Neural cell (in vitro differentiated cells): ENCODE data around the gene VPS37C. TPM values are rescaled to one million over a fixed set of nuclear protein-coding genes. Genes with fewer than 3 reads are reported as not detected.

Experiments used
- H2AFZ ChIP-seq: fragments of 200-600, 300-800 bp; sonication (generic), shearing (Covaris generic); 2 replicates; pipeline ENCODE4 v1.6.0; 2014; ENCODE audit warnings: low read depth, mild to moderate bottlenecking, antibody characterized with exemption, low read length, moderate library complexity
- H3F3A ChIP-seq: fragments of 200-600 bp; shearing (Covaris generic); 2 replicates; pipeline ENCODE4 v1.6.1; 2016; ENCODE audit warnings: mild to moderate bottlenecking, moderate library complexity, mixed read lengths, antibody characterized with exemption, low read length; ENCODE audit not compliant: insufficient read depth, poor library complexity, severe bottlenecking
- H3K27ac ChIP-seq: fragments of 200-600, 300-800 bp; sonication (generic), shearing (Covaris generic); 2 replicates; pipeline ENCODE4 v1.5.1; 2014; ENCODE audit warnings: mild to moderate bottlenecking, low read length, moderate library complexity
- H3K27me3 ChIP-seq: fragments of 300-800, 200-600 bp; sonication (generic), shearing (Covaris generic); 2 replicates; pipeline ENCODE4 v1.6.0; 2014; ENCODE audit warnings: mild to moderate bottlenecking, low read depth, low read length, moderate library complexity; ENCODE audit not compliant: insufficient read depth
- H3K36me3 ChIP-seq: fragments of 300-800, 200-600 bp; sonication (generic), shearing (Covaris generic); 2 replicates; pipeline ENCODE4 v1.5.1; 2014; ENCODE audit warnings: mild to moderate bottlenecking, antibody characterized with exemption, low read length, moderate library complexity; ENCODE audit not compliant: insufficient read depth
- H3K4me2 ChIP-seq: fragments of 300-800, 200-600 bp; sonication (generic), shearing (Covaris generic); 2 replicates; pipeline ENCODE4 v1.6.0; 2014; ENCODE audit warnings: mild to moderate bottlenecking, low read length
- H3K4me3 ChIP-seq: fragments of 300-800, 200-600 bp; sonication (generic), shearing (Covaris generic); 2 replicates; pipeline ENCODE4 v1.5.1; 2014; ENCODE audit warnings: mild to moderate bottlenecking, low read length, moderate library complexity
- H3K79me2 ChIP-seq: fragments of 200-600 bp; shearing (Covaris generic); replicated peaks from 2 replicates; pipeline ENCODE4 v1.6.0; 2014; ENCODE audit warnings: mild to moderate bottlenecking, low read length, moderate library complexity; ENCODE audit not compliant: insufficient read depth
- H3K9ac ChIP-seq: fragments of 300-800, 200-600 bp; sonication (generic), shearing (Covaris generic); 2 replicates; pipeline ENCODE4 v1.6.1; 2016; ENCODE audit warnings: mild to moderate bottlenecking, low read length, mixed read lengths
- H3K9me2 ChIP-seq: fragments of 200-600 bp; shearing (Covaris generic); 2 replicates; pipeline ENCODE4 v1.6.1; 2016; ENCODE audit warnings: mild to moderate bottlenecking, low read length, mixed read lengths; ENCODE audit not compliant: insufficient read depth
- H3K9me3 ChIP-seq: fragments of 200-600, 300-800 bp; sonication (generic), shearing (Covaris generic); 2 replicates; pipeline ENCODE4 v1.6.1; 2016; ENCODE audit warnings: mild to moderate bottlenecking, mixed run types, low read length, moderate library complexity, mixed read lengths
- H4K20me1 ChIP-seq: fragments of 200-600 bp; shearing (Covaris generic); 2 replicates; pipeline ENCODE4 v1.6.1; 2016; ENCODE audit warnings: mild to moderate bottlenecking, mixed run types; ENCODE audit not compliant: insufficient read depth
- CTCF ChIP-seq: fragments of 450-650 bp; IDR thresholded peaks from 2 replicates; pipeline ENCODE4 v1.5.1; 2014; ENCODE audit warnings: antibody characterized with exemption, mild to moderate bottlenecking, moderate library complexity; ENCODE audit not compliant: poor library complexity, severe bottlenecking
- EP300 ChIP-seq: fragments of 450-650 bp; conservative IDR thresholded peaks from 2 replicates; pipeline ENCODE4 v1.6.1; 2014; ENCODE audit warnings: antibody characterized with exemption, mild to moderate bottlenecking, moderate library complexity; ENCODE audit not compliant: poor library complexity, severe bottlenecking
- EZH2 ChIP-seq: fragments of 200-600, 300-800 bp; shearing (Covaris generic), sonication (generic); IDR thresholded peaks from 2 replicates; pipeline ENCODE4 v1.6.1; 2014; ENCODE audit warnings: antibody characterized with exemption, low read length, borderline replicate concordance, mild to moderate bottlenecking; ENCODE audit not compliant: insufficient read depth, poor library complexity, severe bottlenecking
- MXI1 ChIP-seq: fragments of 450-650 bp; conservative IDR thresholded peaks from 2 replicates; pipeline ENCODE4 v1.6.1; 2014; ENCODE audit warnings: antibody characterized with exemption, mild to moderate bottlenecking; ENCODE audit not compliant: poor library complexity, severe bottlenecking
- POLR2AphosphoS5 ChIP-seq: IDR thresholded peaks from 2 replicates; pipeline ENCODE4 v1.6.1; 2012
- RAD21 ChIP-seq: fragments of 450-650 bp; conservative IDR thresholded peaks from 2 replicates; pipeline ENCODE4 v1.6.1; 2014; ENCODE audit warnings: antibody characterized with exemption, mild to moderate bottlenecking, moderate library complexity
- REST ChIP-seq: IDR thresholded peaks from 2 replicates; pipeline ENCODE4 v1.6.1; 2012; ENCODE audit warnings: borderline replicate concordance
- SMC3 ChIP-seq: fragments of 450-650 bp; conservative IDR thresholded peaks from 2 replicates; pipeline ENCODE4 v1.6.1; 2014; ENCODE audit warnings: antibody characterized with exemption, mild to moderate bottlenecking, moderate library complexity; ENCODE audit not compliant: poor library complexity
- TAF1 ChIP-seq: IDR thresholded peaks from 2 replicates; pipeline ENCODE4 v1.6.1; 2012; ENCODE audit warnings: low read depth
- polyA plus RNA-seq: library from polyadenylated mRNA; depleted of rRNA; stranded (reverse); fragments of >200 nt; gene quantifications from 2 replicates; pipeline ENCODE4 v1.2.3, GENCODE V29; 2014

VPS37C gene
- polyA plus RNA-seq, 1 donor from 2014 or later, result 7.3 TPM

GRCh38 chr11:61104963-61105362 is 56.3 kb downstream of the VPS37C start:
- Histone ChIP-seq H3K9me2 (no peaks in the 10 kb centered on the region), H3K4me2 (no peak overlapping the region), H3K79me2 (no peaks in the 10 kb centered on the region), H3K9ac (no peak overlapping the region), H3K9me3 (no peaks in the 10 kb centered on the region), H2AFZ (no peak overlapping the region), H4K20me1 (no peaks in the 10 kb centered on the region), H3K27me3 (no peaks in the 10 kb centered on the region), H3K36me3 (no peaks in the 10 kb centered on the region), H3K27ac (no peak overlapping the region), H3F3A (no peaks in the 10 kb centered on the region), H3K4me3 (no peak overlapping the region)
- TF ChIP-seq REST (no peak), TAF1 (no peak), EZH2 (no peak), SMC3 (no peak), CTCF (no peak), EP300 (no peak), MXI1 (no peak), RAD21 (no peak), POLR2AphosphoS5 (no peak)

GRCh38 chr11:61103851-61104423 is 57.3 kb downstream of the VPS37C start:
- Histone ChIP-seq H2AFZ (no peak overlapping the region), H3K79me2 (no peaks in the 10 kb centered on the region), H3K9me3 (no peaks in the 10 kb centered on the region), H3K4me2 (no peak overlapping the region), H3K4me3 (no peak overlapping the region), H3K9ac (no peak overlapping the region), H3K36me3 (no peaks in the 10 kb centered on the region), H3K27me3 (no peaks in the 10 kb centered on the region), H3F3A (no peaks in the 10 kb centered on the region), H3K27ac (no peak overlapping the region), H4K20me1 (no peaks in the 10 kb centered on the region), H3K9me2 (no peaks in the 10 kb centered on the region)
- TF ChIP-seq SMC3 (no peak), RAD21 (no peak)
